ENCODE data around the gene GPER1. TPM values are rescaled to one million over a fixed set of nuclear protein-coding genes. Genes with fewer than 3 reads are reported as not detected.

GPER1 gene
- 0.39 to 0.95 TPM (median 0.86 TPM) in 5 replicates for total RNA-seq (2022; extraction: Qiagen RNA extraction; ENCODE audit: low read depth)

DNA sequence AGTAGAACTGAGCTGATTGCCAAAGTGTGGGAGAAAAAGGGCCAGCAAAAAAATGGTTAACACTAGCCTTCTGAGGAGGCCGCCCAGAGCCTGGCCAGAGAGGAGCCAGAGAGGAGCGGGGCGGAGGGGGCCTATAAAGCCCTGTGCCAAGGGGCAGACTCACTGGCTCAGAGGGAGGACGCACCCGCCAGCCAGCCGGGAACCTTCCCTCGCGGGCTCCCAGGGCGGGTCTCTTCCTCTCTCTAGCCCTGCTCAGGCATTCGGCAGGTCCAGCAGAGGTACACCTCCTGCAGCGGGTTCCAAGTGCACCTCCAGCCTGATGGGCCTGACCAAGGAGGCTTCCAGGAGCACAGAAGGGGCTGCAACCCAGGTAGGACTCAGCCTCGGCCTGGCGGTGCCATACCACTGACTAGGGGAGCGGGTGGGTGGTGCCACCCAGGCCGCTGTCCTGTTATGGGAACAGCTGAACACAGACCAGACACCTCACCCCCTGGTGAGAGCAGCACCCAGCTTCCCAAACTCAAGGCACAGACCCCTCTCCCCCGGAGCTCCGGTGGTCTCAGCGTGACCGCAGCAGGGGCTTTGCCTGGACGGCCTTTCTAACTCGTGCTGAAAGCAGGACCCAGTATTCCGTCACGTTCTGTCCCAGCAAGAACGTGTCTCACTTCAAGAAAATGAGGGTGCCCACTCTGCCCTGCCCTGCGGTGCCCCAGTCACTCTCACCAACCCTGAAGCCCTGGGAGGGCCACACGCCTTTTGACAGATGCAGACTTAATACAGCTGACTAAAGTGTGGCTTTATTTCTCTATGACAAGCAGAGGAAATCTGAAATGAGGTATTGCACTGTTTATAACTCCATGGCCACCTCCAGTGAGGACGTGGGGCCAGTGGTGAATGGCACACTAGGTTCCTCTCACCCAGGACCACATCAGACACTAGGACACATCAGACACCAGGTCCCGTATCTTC lies at the start of gene GPER1:
TSS of gene GPER1 (plus strand) at position 162 of the 969 bp plus-strand sequence. CDS start 3,616 bp downstream, outside the sequence.

DNA sequence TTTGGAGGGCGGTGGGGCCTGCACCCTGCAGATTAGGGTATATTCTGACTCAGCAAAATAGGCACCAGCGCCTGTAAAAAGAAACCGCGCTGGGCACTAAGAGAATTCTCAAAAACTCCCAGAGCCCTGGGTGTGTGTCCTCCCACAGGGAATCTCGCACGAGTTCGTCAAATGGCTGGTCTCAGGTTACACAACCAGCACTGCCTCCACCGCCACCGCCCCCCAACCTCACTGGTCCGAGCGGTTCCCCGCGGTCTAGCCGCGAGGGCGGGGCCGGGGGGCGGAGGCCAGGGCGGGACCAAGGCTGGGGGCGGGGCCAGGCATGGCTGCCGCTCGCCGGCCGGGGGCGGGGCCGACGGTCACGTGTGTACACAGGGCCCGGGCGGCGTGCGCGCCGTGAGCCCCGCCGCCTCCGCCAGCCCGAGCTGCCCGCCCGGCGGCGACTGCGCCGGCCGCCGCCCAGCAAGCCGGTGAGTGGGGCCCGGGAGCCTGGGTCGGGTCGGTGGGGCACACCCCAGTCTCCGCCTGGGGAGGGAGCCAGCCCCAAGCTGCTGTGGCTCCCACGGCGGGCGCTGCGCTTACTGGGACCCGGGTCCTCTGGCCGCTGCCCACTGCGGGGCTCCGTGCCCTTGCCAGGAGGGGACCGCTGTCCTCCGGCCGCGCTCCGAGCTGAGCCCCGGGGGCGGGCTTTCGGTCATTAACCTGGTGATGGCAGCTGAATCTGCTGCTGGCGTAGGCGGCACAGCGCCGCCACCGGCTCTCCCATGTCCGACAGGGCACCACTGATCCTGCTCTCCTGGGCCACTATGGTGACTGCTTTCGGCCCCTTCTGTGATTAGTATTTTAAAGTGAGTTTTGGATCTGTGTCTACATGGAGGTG lies 43.5 kb upstream of the GPER1 start, which contains the start of gene GPR146:
TSS of gene GPR146 (plus strand) at position 358 of the 880 bp plus-strand sequence. CDS start 12,970 bp downstream, outside the sequence.

Other genes with a start within 250 kb of the GPER1 start
- 28.5 to 65.0 TPM (median 60.6 TPM) in 5 replicates for gene GET4, start 211.6 kb upstream of the GPER1 start, total RNA-seq (2022; extraction: Qiagen RNA extraction; ENCODE audit: low read depth)
- gene ADAP1, start 133.4 kb upstream of the GPER1 start, total RNA-seq (2022; extraction: Qiagen RNA extraction; ENCODE audit: low read depth): 2.3 to 6.6 TPM (median 5.0 TPM) in 5 replicates
- 5.1 to 8.4 TPM (median 5.9 TPM) in 5 replicates for gene COX19, start 112.6 kb upstream of the GPER1 start, total RNA-seq (2022; extraction: Qiagen RNA extraction; ENCODE audit: low read depth)
- not detected in 5 replicates for gene CYP2W1, start 104.9 kb upstream of the GPER1 start, total RNA-seq (2022; extraction: Qiagen RNA extraction; ENCODE audit: low read depth)
- 0.68 to 2.3 TPM (median 1.7 TPM) in 5 replicates for gene GPR146, start 43.6 kb upstream of the GPER1 start, total RNA-seq (2022; extraction: Qiagen RNA extraction; ENCODE audit: low read depth)
- 44.0 to 63.7 TPM (median 58.1 TPM) in 5 replicates for gene ZFAND2A, start 72.1 kb downstream of the GPER1 start, total RNA-seq (2022; extraction: Qiagen RNA extraction; ENCODE audit: low read depth)
- 0.21 TPM in 1 of 5 replicates, not detected in the others for gene UNCX, start 144.8 kb downstream of the GPER1 start, total RNA-seq (2022; extraction: Qiagen RNA extraction; ENCODE audit: low read depth)

Measured in A549 treated with ZK216348 at 1 μM for 4 hours (cell line).